ENCODE measurements around the gene PFDN5.

The PFDN5 gene

DNA sequence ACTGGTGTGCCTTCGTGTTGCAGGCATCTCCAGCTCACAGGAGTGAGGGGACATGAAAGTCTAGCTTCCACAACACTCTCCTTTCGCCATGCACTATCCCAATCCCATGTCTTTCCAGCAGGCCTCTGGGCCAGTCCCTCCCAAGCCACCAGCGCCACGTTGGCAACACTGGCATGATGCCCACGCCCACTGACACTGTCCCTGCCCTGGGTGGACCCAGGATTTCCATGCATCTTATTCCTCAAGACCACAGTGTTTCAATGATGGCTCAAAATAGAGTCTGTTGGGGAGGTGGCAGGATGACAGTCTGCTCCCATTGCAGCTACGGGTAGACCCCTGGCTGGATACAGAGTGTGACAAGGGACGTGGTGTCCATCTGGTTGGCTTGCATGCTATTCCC is 38.5 kb downstream of the PFDN5 start:
- no peak for DNase-seq (ENCODE audit: low read depth)
- TF ChIP-seq MAX (IDR thresholded peaks at IDR 0.05; ENCODE audit: low read depth, low read length) (no peak), MYC (IDR thresholded peaks at IDR 0.05; ENCODE audit: low read depth, low read length) (no peak), POLR2A (IDR thresholded peaks at IDR 0.05; ENCODE audit: extremely low read depth, insufficient read length) (no peak)
- TF ChIP-seq, protein P1, sequence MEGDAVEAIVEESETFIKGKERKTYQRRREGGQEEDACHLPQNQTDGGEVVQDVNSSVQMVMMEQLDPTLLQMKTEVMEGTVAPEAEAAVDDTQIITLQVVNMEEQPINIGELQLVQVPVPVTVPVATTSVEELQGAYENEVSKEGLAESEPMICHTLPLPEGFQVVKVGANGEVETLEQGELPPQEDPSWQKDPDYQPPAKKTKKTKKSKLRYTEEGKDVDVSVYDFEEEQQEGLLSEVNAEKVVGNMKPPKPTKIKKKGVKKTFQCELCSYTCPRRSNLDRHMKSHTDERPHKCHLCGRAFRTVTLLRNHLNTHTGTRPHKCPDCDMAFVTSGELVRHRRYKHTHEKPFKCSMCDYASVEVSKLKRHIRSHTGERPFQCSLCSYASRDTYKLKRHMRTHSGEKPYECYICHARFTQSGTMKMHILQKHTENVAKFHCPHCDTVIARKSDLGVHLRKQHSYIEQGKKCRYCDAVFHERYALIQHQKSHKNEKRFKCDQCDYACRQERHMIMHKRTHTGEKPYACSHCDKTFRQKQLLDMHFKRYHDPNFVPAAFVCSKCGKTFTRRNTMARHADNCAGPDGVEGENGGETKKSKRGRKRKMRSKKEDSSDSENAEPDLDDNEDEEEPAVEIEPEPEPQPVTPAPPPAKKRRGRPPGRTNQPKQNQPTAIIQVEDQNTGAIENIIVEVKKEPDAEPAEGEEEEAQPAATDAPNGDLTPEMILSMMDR (IDR thresholded peaks at IDR 0.05; ENCODE audit: low read depth, low read length): no peak

GRCh38 chr12:53334822-53335221 is 39.5 kb downstream of the PFDN5 start:
- H3K4me3 ChIP-seq (ENCODE audit: low read depth, low read length): no peak overlapping the region
- DNase-seq (ENCODE audit: low read depth): no peak
- TF ChIP-seq MAX (IDR thresholded peaks at IDR 0.05; ENCODE audit: low read depth, low read length) (no peak), POLR2A (IDR thresholded peaks at IDR 0.05; ENCODE audit: extremely low read depth, insufficient read length) (no peak), MYC (IDR thresholded peaks at IDR 0.05; ENCODE audit: low read depth, low read length) (no peak)
- TF ChIP-seq, protein P1 (IDR thresholded peaks at IDR 0.05; ENCODE audit: low read depth, low read length): no peak

More for the DNA sequence above, 38.5 kb downstream of the PFDN5 start:
- H3K4me3 ChIP-seq (ENCODE audit: low read depth, low read length): no peak overlapping the region

- TF ChIP-seq, protein P1 (IDR thresholded peaks at IDR 0.05; ENCODE audit: low read depth, low read length): no peak
- no peak for TF ChIP-seq MAX (IDR thresholded peaks at IDR 0.05; ENCODE audit: low read depth, low read length)
- H3K4me3 ChIP-seq (ENCODE audit: low read depth, low read length): no peak within 1 kb of the TSS
- DNase-seq (ENCODE audit: low read depth): peak; percentile 68
Measured at GRCh38 chr12:53336181-53336681, 40.9 kb downstream of the PFDN5 start, which contains the start of gene SP7. Gene SP7, minus strand, starts transcription at chr12:53336354. Its CDS starts 708 bp downstream, at chr12:53335646.

DNA sequence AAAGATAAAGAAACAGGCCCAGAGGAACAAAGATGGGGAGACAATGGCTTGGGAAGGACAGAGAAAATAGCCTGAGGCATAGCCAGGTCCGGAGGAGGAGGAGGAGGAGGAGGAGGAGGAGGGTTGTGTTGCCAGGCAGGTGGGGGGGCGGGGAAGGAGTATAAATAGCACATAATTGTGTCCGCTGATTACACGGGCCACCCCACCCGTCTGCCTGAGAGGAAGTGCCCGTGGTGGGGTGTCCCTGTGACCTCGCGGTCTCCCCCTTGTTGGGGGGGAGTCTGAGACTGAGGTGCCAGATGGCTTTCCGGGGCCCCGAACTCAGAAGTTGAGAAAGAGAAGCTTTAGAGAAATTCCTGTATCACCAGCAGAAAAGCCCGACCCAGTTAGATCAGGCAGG is 42.7 kb downstream of the PFDN5 start:
- H3K4me3 ChIP-seq (ENCODE audit: low read depth, low read length): no peak overlapping the region
- DNase-seq (ENCODE audit: low read depth): no peak
- TF ChIP-seq MYC (IDR thresholded peaks at IDR 0.05; ENCODE audit: low read depth, low read length): no peak
- TF ChIP-seq, protein P1 (IDR thresholded peaks at IDR 0.05; ENCODE audit: low read depth, low read length): no peak

GRCh38 chr12:53338916-53339315 is 43.6 kb downstream of the PFDN5 start:
- DNase-seq (ENCODE audit: low read depth): no peak
- no peak overlapping the region for H3K4me3 ChIP-seq (ENCODE audit: low read depth, low read length)
- TF ChIP-seq, protein P1 (IDR thresholded peaks at IDR 0.05; ENCODE audit: low read depth, low read length): no peak
- TF ChIP-seq MAX (IDR thresholded peaks at IDR 0.05; ENCODE audit: low read depth, low read length): no peak
- TF ChIP-seq MYC (IDR thresholded peaks at IDR 0.05; ENCODE audit: low read depth, low read length): no peak
- TF ChIP-seq POLR2A (IDR thresholded peaks at IDR 0.05; ENCODE audit: extremely low read depth, insufficient read length): no peak

GRCh38 chr12:53340398-53340797 is 45.1 kb downstream of the PFDN5 start:
- no peak overlapping the region for H3K4me3 ChIP-seq (ENCODE audit: low read depth, low read length)
- DNase-seq (ENCODE audit: low read depth): no peak
- TF ChIP-seq MAX (IDR thresholded peaks at IDR 0.05; ENCODE audit: low read depth, low read length): no peak
- TF ChIP-seq, protein P1 (IDR thresholded peaks at IDR 0.05; ENCODE audit: low read depth, low read length): no peak
- no peak for TF ChIP-seq MYC (IDR thresholded peaks at IDR 0.05; ENCODE audit: low read depth, low read length)
- TF ChIP-seq POLR2A (IDR thresholded peaks at IDR 0.05; ENCODE audit: extremely low read depth, insufficient read length): no peak
